Measurements from ENCODE around the gene RPS6KB1. TPM values are rescaled to one million over a fixed set of nuclear protein-coding genes. Genes with fewer than 3 reads are reported as not detected.

The RPS6KB1 gene
- total and polyA plus RNA-seq, 2 of the 8 experiments (the other 6 are each of a cell fraction or from before 2014, with no cell fraction given), result 3.4 to 28.4 TPM

DNA sequence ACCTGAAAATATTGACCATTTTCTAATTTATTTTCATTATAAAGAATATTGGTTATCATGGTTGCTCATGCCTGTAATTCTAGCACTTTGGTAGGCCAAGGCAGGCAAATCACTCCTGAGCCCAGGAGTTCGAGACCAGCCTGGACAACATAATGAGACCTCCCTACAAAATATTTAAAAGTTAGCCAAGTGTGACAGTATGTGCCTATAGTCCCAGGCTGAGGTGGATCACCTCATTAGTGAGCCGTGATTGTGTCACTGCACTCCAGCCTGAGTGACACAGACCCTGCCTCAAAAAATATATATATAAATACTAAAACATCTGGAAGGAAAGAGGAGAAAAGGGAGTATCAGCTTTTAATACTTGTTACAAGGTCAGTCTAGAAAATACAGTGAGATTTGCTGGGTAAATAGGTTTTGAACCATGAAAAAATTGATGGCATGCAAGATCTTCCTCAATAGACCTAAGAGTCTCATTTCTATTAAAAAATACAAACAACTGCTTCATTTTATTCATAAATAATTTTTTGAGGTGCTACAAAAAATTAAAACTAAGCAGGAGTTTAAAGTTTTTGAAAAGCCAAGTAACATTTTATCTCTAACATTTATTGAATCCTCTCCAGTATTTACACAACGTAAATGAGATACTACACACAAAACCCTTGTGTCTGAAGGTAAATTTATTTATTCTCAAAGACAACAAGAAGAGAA is 47.9 kb upstream of the RPS6KB1 start:
- 0 out of 2 replicates have a peak, but pooled peaks have one; percentile 50 for TF ChIP-seq POLR2AphosphoS5 (IDR thresholded peaks at IDR 0.05; ENCODE audit: low read depth, low read length)
- TF ChIP-seq, protein P1, sequence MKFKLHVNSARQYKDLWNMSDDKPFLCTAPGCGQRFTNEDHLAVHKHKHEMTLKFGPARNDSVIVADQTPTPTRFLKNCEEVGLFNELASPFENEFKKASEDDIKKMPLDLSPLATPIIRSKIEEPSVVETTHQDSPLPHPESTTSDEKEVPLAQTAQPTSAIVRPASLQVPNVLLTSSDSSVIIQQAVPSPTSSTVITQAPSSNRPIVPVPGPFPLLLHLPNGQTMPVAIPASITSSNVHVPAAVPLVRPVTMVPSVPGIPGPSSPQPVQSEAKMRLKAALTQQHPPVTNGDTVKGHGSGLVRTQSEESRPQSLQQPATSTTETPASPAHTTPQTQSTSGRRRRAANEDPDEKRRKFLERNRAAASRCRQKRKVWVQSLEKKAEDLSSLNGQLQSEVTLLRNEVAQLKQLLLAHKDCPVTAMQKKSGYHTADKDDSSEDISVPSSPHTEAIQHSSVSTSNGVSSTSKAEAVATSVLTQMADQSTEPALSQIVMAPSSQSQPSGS (IDR thresholded peaks at IDR 0.05; ENCODE audit: low read length), result no peak
- Histone ChIP-seq H3K56ac (replicated peaks; ENCODE audit: insufficient read length, low read depth, low read length) (no peak overlapping the region), H4K91ac (replicated peaks; ENCODE audit: insufficient read length, low read length) (no peak overlapping the region), H3K23ac (ENCODE audit: insufficient read length) (no peak overlapping the region), H2AK5ac (ENCODE audit: low read depth, low read length) (no peak overlapping the region), H3K27me3 (replicated peaks in 1 of 4; ENCODE audit: control insufficient read depth in 3 of 4, extremely low read depth in 1 of 4, insufficient read depth in 3 of 4, low read length in 3 of 4) (no peaks in the 10 kb centered on the region), H3K36me3 (ENCODE audit: control insufficient read depth in 2 of 4, insufficient read depth in 4 of 4, low read length in 3 of 4) (peaks cover 0 to 17% (median 3%) of the 10 kb centered on the region in 4 experiments; a peak in 4 of 8 replicates), H3K18ac (ENCODE audit: extremely low read depth, low read length) (no peak overlapping the region), H2AFZ (ENCODE audit: low read length) (no peak overlapping the region), H3K4me3 (ENCODE audit: extremely low read depth in 1 of 4, insufficient read depth in 2 of 4, low read depth in 3 of 4, low read length in 4 of 4) (no peak overlapping the region), H2BK15ac (ENCODE audit: low read length) (no peak overlapping the region), H2BK20ac (ENCODE audit: low read length) (no peak overlapping the region), H3K9me3 (ENCODE audit: insufficient read depth in 2 of 2, low read depth in 1 of 2, low read length in 1 of 2) (no peaks in the 10 kb centered on the region), H3K27ac (ENCODE audit: low read depth, low read length) (no peak overlapping the region), H3K4ac (replicated peaks; ENCODE audit: insufficient read length, low read depth, low read length) (no peak overlapping the region), H3K79me1 (ENCODE audit: low read depth, low read length) (no peaks in the 10 kb centered on the region), H4K5ac (ENCODE audit: insufficient read length, low read depth, low read length) (no peak overlapping the region), H2BK120ac (replicated peaks; ENCODE audit: low read depth, low read length) (no peak overlapping the region), H2BK5ac (ENCODE audit: low read depth, low read length) (no peak overlapping the region), H3K4me1 (replicated peaks in 1 of 4; ENCODE audit: control insufficient read depth in 3 of 4, insufficient read depth in 4 of 4, low read length in 3 of 4) (peaks cover 7 to 15% (median 10%) of the 10 kb centered on the region in 4 experiments; a peak in 6 of 7 replicates), H3K4me2 (ENCODE audit: insufficient read depth in 1 of 2, low read depth in 2 of 2, low read length in 2 of 2) (no peak overlapping the region), H4K20me1 (replicated peaks in 1 of 2; ENCODE audit: control insufficient read depth in 1 of 2, insufficient read depth in 2 of 2, low read length in 2 of 2) (no peaks in the 10 kb centered on the region), H2BK12ac (ENCODE audit: low read depth, low read length) (0 out of 2 replicates have a peak overlapping the region, but pooled peaks have one; percentile 75), H4K8ac (ENCODE audit: extremely low read depth, insufficient read depth, low read length) (no peak overlapping the region), H3K9ac (replicated peaks in 1 of 4; ENCODE audit: extremely low read depth in 1 of 4, low read depth in 3 of 4, low read length in 3 of 4) (no peak overlapping the region), H3K79me2 (ENCODE audit: control insufficient read depth in 1 of 2, insufficient read depth in 2 of 2, low read length in 2 of 2) (peaks cover 0 to 9% of the 10 kb centered on the region in 2 experiments; a peak in 2 of 4 replicates), H3K14ac (ENCODE audit: insufficient read length) (no peak overlapping the region), H3K23me2 (ENCODE audit: low read depth, low read length) (no peaks in the 10 kb centered on the region)
- 94% methylated on average over 3 of the region's 3 CpGs; no CpG with 5 or more reads in 1 of the 2 experiments for WGBS, 2 experiments (ENCODE audit: extremely low coverage in 1 of 2, insufficient coverage in 1 of 2, insufficient read length in 1 of 2, insufficient replicate concordance in 2 of 2, low coverage in 1 of 2, low lambda C conversion rate in 2 of 2, missing lambda C conversion rate in 1 of 2)
- DNase-seq (ENCODE audit: low read depth in 1 of 2, low spot score in 2 of 2) (no peak), FAIRE-seq (no peak)
- POLR2A ChIA-PET (ENCODE audit: partially characterized antibody), result interaction anchor here (0.8 to 11.2 kb wide), 4 partner anchors 9 to 97 kb away, joined by 4 to 137 read pairs (median 4); no protein-coding TSS in a partner anchor
- CTCF ChIA-PET (ENCODE audit: partially characterized antibody), result interaction anchor here (1.6 kb wide), 1 partner anchor 24 kb away, joined by 3 read pairs; no protein-coding TSS in a partner anchor

Measured in H1 (cell line).